Measurements from ENCODE around the gene MRPL3.

The MRPL3 gene

GRCh38 chr3:131502530-131503319 lies at the start of gene MRPL3:
Gene MRPL3 (minus strand): TSS chr3:131502971. CDS start chr3:131502821, 150 bp downstream.
- no peak for TF ChIP-seq CTCF (IDR thresholded peaks at IDR 0.05)

DNA sequence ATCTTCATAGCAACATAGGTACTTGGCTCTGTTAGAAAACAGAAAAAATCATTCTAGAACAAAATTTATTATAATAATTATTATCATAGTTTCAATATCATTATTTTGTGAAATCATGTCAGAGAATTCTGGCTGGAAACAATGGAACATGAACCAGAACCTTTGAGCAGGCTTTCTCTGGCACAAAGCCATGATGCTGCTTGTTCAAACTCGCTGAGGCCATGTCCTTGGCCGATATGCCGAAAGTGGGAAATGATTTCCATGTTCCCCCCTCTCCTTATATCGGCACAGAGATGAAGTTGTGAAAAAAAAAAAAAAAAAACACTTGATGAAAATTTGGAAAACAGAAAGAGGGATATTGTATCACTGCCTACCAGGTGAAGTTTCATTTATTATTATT lies 49.0 kb upstream of the MRPL3 start:
- TF ChIP-seq CTCF (IDR thresholded peaks at IDR 0.05) = no peak

DNA sequence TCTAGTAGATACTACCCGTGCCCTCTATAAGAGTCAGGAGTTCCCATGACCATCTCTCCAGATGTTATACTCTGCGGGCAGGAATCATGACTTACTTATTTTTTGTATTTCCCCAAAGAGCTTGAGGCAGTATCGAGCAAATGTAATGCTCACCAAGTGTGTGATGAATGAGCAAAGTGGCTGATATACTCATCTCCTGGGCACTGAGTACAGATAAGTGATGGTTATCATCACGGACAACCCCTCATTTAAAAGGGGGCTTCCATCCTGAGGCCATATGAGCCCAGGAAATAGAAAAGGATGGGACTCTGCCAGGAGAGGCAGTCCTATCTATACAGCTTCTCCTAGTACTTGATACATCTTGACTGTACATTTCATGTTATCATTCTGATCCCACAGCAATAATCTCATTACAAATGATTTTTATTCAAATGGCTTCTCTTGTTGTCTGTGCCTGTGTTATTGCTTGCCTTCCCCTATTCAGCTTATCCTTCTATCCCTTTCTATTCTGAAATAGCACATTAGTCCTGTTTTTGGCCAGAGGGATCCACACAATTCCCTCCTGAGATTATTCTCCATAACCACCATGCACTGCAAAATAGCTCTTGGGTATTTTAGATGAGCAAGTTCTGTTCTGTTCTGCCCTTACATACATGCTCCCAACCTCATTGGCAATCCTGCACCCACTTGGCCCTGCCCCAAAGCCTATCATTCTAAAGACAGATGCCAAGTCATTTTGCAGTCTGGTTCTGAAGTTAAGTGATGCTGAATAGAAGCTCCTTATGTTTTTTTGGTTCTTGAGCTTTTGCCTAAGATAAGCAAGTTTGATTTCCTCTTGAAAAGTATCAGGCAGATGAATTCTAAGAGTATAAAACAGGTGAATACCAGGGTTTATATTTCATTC lies 48.0 kb upstream of the MRPL3 start:
- TF ChIP-seq CTCF (IDR thresholded peaks at IDR 0.05) = no peak

DNA sequence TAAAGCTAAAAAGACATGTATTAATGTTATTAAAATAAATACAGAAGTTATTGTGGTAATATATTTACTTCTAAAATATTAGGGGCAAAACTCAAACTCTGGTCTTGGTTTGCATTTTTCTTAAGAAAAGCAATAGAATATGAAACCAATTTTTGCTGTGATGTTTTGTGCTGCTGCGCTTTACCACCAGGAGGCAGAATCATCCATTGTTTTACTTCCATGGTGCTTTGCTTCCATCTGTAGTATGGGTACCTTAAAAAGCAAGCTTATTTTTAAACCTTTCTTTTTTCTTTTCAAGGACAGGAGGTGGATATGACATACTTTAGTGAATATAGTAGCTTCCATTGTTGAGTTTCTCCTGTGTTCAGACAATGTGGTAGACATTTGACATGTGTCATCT lies 46.6 kb upstream of the MRPL3 start:
- peak; percentile 76 for TF ChIP-seq CTCF (IDR thresholded peaks at IDR 0.05)

DNA sequence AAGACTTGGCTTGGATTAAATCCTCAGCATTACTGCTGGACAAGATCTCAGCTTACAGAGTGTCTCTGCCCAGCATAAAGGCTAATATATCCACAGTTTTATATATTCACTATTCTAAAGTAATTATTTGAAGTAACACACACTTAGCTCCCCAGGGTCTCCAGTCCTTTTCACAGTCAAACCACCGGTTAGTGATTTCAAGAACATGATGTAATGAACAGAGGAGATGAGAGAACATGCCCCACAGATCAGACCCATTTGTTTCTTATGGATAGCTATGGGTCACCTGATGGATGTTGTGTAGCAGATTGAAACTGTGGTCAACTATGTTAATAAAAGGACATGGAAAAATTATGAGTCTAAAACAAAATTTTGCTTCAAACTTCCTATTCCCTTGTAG lies 44.8 kb upstream of the MRPL3 start:
- TF ChIP-seq CTCF (IDR thresholded peaks at IDR 0.05) = no peak

- no peak for TF ChIP-seq CTCF (IDR thresholded peaks at IDR 0.05)
Measured at GRCh38 chr3:131546441-131546840, 43.7 kb upstream of the MRPL3 start.

DNA sequence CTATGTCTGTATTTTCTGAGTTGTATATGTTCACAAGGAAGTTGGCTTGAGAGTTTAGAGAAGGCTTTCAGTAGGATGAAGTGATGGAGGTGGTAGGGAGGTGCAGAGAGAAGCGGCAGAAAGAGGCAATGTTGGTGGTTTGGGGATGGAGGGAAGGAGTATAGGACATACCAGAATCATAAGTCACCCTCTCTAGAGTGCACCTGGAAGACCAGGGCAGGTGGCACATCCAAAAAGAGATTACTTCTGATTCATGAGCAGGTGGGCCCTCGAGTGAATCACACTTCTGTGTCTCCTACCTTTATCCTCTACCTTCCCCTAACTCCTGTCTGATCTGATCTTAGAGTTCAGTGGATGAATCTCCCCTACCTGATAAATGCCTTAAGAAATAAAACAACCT lies 41.8 kb upstream of the MRPL3 start:
- no peak for TF ChIP-seq CTCF (IDR thresholded peaks at IDR 0.05)

Measured in LNCAP (cell line).